ENCODE data around the gene SMIM35.

The SMIM35 gene

GRCh38 chr11:118086913-118087768 is at the start of gene SMIM35:
Gene SMIM35, minus strand, starts transcription at chr11:118086963. Its CDS starts 206 bp downstream, at chr11:118086757.
- Histone ChIP-seq H3K9ac (ENCODE audit: low read depth, low read length) (no peak within 1 kb of the TSS), H3K36me3 (ENCODE audit: insufficient read depth, low read length) (no peaks in the 10 kb centered on the region), H3K4me1 (ENCODE audit: insufficient read depth, low read length) (peaks cover 6% of the 10 kb centered on the region), H3K9me3 (ENCODE audit: control insufficient read depth, insufficient read depth, low read length) (no peaks in the 10 kb centered on the region)

GRCh38 chr11:118136341-118136740 is 49.6 kb upstream of the SMIM35 start:
- peaks cover 3% of the 10 kb centered on the region; the same call in 1 of the 2 replicates for H3K4me1 ChIP-seq (ENCODE audit: insufficient read depth, low read length)
- H3K9me3 ChIP-seq (ENCODE audit: control insufficient read depth, insufficient read depth, low read length) = no peaks in the 10 kb centered on the region

GRCh38 chr11:118135796-118136165 is 49.0 kb upstream of the SMIM35 start:
- peaks cover 3% of the 10 kb centered on the region; the same call in 1 of the 2 replicates for H3K4me1 ChIP-seq (ENCODE audit: insufficient read depth, low read length)
- no peaks in the 10 kb centered on the region for H3K9me3 ChIP-seq (ENCODE audit: control insufficient read depth, insufficient read depth, low read length)
- no peak overlapping the region for H3K9ac ChIP-seq (ENCODE audit: low read depth, low read length)
- no peaks in the 10 kb centered on the region for H3K36me3 ChIP-seq (ENCODE audit: insufficient read depth, low read length)

More at GRCh38 chr11:118136341-118136740, 49.6 kb upstream of the SMIM35 start:
- Histone ChIP-seq H3K36me3 (ENCODE audit: insufficient read depth, low read length) (no peaks in the 10 kb centered on the region), H3K9ac (ENCODE audit: low read depth, low read length) (no peak overlapping the region)

- Histone ChIP-seq H3K9ac (ENCODE audit: low read depth, low read length) (no peak overlapping the region), H3K36me3 (ENCODE audit: insufficient read depth, low read length) (no peaks in the 10 kb centered on the region), H3K4me1 (ENCODE audit: insufficient read depth, low read length) (peaks cover 3% of the 10 kb centered on the region; the same call in 1 of the 2 replicates), H3K9me3 (ENCODE audit: control insufficient read depth, insufficient read depth, low read length) (no peaks in the 10 kb centered on the region)
Measured at GRCh38 chr11:118135051-118135795, 48.5 kb upstream of the SMIM35 start.

- Histone ChIP-seq H3K9me3 (ENCODE audit: control insufficient read depth, insufficient read depth, low read length) (no peaks in the 10 kb centered on the region), H3K9ac (ENCODE audit: low read depth, low read length) (no peak overlapping the region), H3K4me1 (ENCODE audit: insufficient read depth, low read length) (peaks cover 7% of the 10 kb centered on the region; the same call in 1 of the 2 replicates)
Measured at GRCh38 chr11:118133816-118134215, 47.1 kb upstream of the SMIM35 start.

GRCh38 chr11:118132385-118133151 is 45.8 kb upstream of the SMIM35 start:
- Histone ChIP-seq H3K9ac (ENCODE audit: low read depth, low read length) (no peak overlapping the region), H3K36me3 (ENCODE audit: insufficient read depth, low read length) (no peaks in the 10 kb centered on the region)

More at GRCh38 chr11:118133816-118134215, 47.1 kb upstream of the SMIM35 start:
- no peaks in the 10 kb centered on the region for H3K36me3 ChIP-seq (ENCODE audit: insufficient read depth, low read length)

GRCh38 chr11:118129471-118130172 is 42.9 kb upstream of the SMIM35 start:
- Histone ChIP-seq H3K36me3 (ENCODE audit: insufficient read depth, low read length) (no peaks in the 10 kb centered on the region), H3K9me3 (ENCODE audit: control insufficient read depth, insufficient read depth, low read length) (no peaks in the 10 kb centered on the region), H3K4me1 (ENCODE audit: insufficient read depth, low read length) (peaks cover 6% of the 10 kb centered on the region; the same call in 1 of the 2 replicates), H3K9ac (ENCODE audit: low read depth, low read length) (no peak overlapping the region)

More at GRCh38 chr11:118132385-118133151, 45.8 kb upstream of the SMIM35 start:
- no peaks in the 10 kb centered on the region for H3K9me3 ChIP-seq (ENCODE audit: control insufficient read depth, insufficient read depth, low read length)
- H3K4me1 ChIP-seq (ENCODE audit: insufficient read depth, low read length) = peaks cover 6% of the 10 kb centered on the region; the same call in 1 of the 2 replicates

GRCh38 chr11:118128721-118129470 is 42.1 kb upstream of the SMIM35 start:
- no peak overlapping the region for H3K9ac ChIP-seq (ENCODE audit: low read depth, low read length)
- H3K9me3 ChIP-seq (ENCODE audit: control insufficient read depth, insufficient read depth, low read length) = no peaks in the 10 kb centered on the region
- peaks cover 6% of the 10 kb centered on the region; the same call in 1 of the 2 replicates for H3K4me1 ChIP-seq (ENCODE audit: insufficient read depth, low read length)
- no peaks in the 10 kb centered on the region for H3K36me3 ChIP-seq (ENCODE audit: insufficient read depth, low read length)

GRCh38 chr11:118128310-118128709 is 41.5 kb upstream of the SMIM35 start:
- H3K9me3 ChIP-seq (ENCODE audit: control insufficient read depth, insufficient read depth, low read length) = no peaks in the 10 kb centered on the region
- peaks cover 6% of the 10 kb centered on the region; the same call in 1 of the 2 replicates for H3K4me1 ChIP-seq (ENCODE audit: insufficient read depth, low read length)
- H3K9ac ChIP-seq (ENCODE audit: low read depth, low read length) = no peak overlapping the region
- no peaks in the 10 kb centered on the region for H3K36me3 ChIP-seq (ENCODE audit: insufficient read depth, low read length)

- no peaks in the 10 kb centered on the region for H3K36me3 ChIP-seq (ENCODE audit: insufficient read depth, low read length)
- H3K9ac ChIP-seq (ENCODE audit: low read depth, low read length) = no peak overlapping the region
- H3K9me3 ChIP-seq (ENCODE audit: control insufficient read depth, insufficient read depth, low read length) = no peaks in the 10 kb centered on the region
- peaks cover 6% of the 10 kb centered on the region; the same call in 1 of the 2 replicates for H3K4me1 ChIP-seq (ENCODE audit: insufficient read depth, low read length)
Measured at GRCh38 chr11:118126082-118126838, 39.5 kb upstream of the SMIM35 start.

- H3K9ac ChIP-seq (ENCODE audit: low read depth, low read length) = no peak overlapping the region
- H3K9me3 ChIP-seq (ENCODE audit: control insufficient read depth, insufficient read depth, low read length) = no peaks in the 10 kb centered on the region; the same call in 1 of the 2 replicates
- H3K4me1 ChIP-seq (ENCODE audit: insufficient read depth, low read length) = peaks cover 6% of the 10 kb centered on the region; the same call in 1 of the 2 replicates
- no peaks in the 10 kb centered on the region for H3K36me3 ChIP-seq (ENCODE audit: insufficient read depth, low read length)
Measured at GRCh38 chr11:118124929-118125535, 38.3 kb upstream of the SMIM35 start.

- Histone ChIP-seq H3K9ac (ENCODE audit: low read depth, low read length) (no peak overlapping the region), H3K9me3 (ENCODE audit: control insufficient read depth, insufficient read depth, low read length) (no peaks in the 10 kb centered on the region; the same call in 1 of the 2 replicates), H3K36me3 (ENCODE audit: insufficient read depth, low read length) (no peaks in the 10 kb centered on the region), H3K4me1 (ENCODE audit: insufficient read depth, low read length) (0 out of 2 replicates have a peak, but pooled peaks cover 4% of the 10 kb centered on the region)
Measured at GRCh38 chr11:118120793-118121192, 34.0 kb upstream of the SMIM35 start.
